ENCODE data around the gene MTFR1L.

Gene MTFR1L

GRCh38 chr1:25802915-25803314 is 16.8 kb upstream of the MTFR1L start:
- no peak for TF ChIP-seq CTCF (IDR thresholded peaks at IDR 0.05; ENCODE audit: borderline replicate concordance, control extremely low read depth, extremely low read depth, insufficient read depth, missing control alignments)
- in situ Hi-C loops (cut with MboI; ENCODE audit: low sequenced_read_pairs, unreplicated experiment) = loop anchor here (25.0 kb wide), 1 partner anchor 391 kb away; the partner anchor contains the start of gene RHCE
- DNase-seq (ENCODE audit: low spot score) = peak; percentile 74

GRCh38 chr1:25803368-25803767 is 16.4 kb upstream of the MTFR1L start:
- DNase-seq (ENCODE audit: low spot score) = no peak
- in situ Hi-C loops (cut with MboI; ENCODE audit: low sequenced_read_pairs, unreplicated experiment) = loop anchor here (25.0 kb wide), 1 partner anchor 391 kb away; the partner anchor contains the start of gene RHCE
- no peak for TF ChIP-seq CTCF (IDR thresholded peaks at IDR 0.05; ENCODE audit: borderline replicate concordance, control extremely low read depth, extremely low read depth, insufficient read depth, missing control alignments)

- TF ChIP-seq CTCF (IDR thresholded peaks at IDR 0.05; ENCODE audit: borderline replicate concordance, control extremely low read depth, extremely low read depth, insufficient read depth, missing control alignments) = no peak
- DNase-seq (ENCODE audit: low spot score) = no peak
- in situ Hi-C loops (cut with MboI; ENCODE audit: low sequenced_read_pairs, unreplicated experiment) = loop anchor here (25.0 kb wide), 1 partner anchor 392 kb away; the partner anchor contains the start of gene RHCE
These were observed 15.3 kb upstream of the MTFR1L start for GRCh38 chr1:25804244-25804963.

- DNase-seq (ENCODE audit: low spot score) = peak; percentile 55
- in situ Hi-C loops (cut with MboI; ENCODE audit: low sequenced_read_pairs, unreplicated experiment) = loop anchor here (25.0 kb wide), 1 partner anchor 393 kb away; the partner anchor contains the start of gene RHCE
- no peak for TF ChIP-seq CTCF (IDR thresholded peaks at IDR 0.05; ENCODE audit: borderline replicate concordance, control extremely low read depth, extremely low read depth, insufficient read depth, missing control alignments)
These were observed 14.5 kb upstream of the MTFR1L start for GRCh38 chr1:25804964-25805862.

GRCh38 chr1:25805863-25806225 is 13.9 kb upstream of the MTFR1L start:
- in situ Hi-C loops (cut with MboI; ENCODE audit: low sequenced_read_pairs, unreplicated experiment) = loop anchor here (25.0 kb wide), 1 partner anchor 394 kb away; the partner anchor contains the start of gene RHCE
- no peak for DNase-seq (ENCODE audit: low spot score)

More at GRCh38 chr1:25805863-25806225, 13.9 kb upstream of the MTFR1L start:
- no peak for TF ChIP-seq CTCF (IDR thresholded peaks at IDR 0.05; ENCODE audit: borderline replicate concordance, control extremely low read depth, extremely low read depth, insufficient read depth, missing control alignments)
